Kidney glomerular epithelial cell (primary cell): ENCODE data around the gene GFAP.
A peak's percentile ranks its signal among the peaks of the same experiment; 100 is the strongest.

ENCODE experiments used
- DNase-seq: peaks from one replicate; lab custom pipeline; 2025; lab: John Stamatoyannopoulos, UW

The GFAP gene

DNA sequence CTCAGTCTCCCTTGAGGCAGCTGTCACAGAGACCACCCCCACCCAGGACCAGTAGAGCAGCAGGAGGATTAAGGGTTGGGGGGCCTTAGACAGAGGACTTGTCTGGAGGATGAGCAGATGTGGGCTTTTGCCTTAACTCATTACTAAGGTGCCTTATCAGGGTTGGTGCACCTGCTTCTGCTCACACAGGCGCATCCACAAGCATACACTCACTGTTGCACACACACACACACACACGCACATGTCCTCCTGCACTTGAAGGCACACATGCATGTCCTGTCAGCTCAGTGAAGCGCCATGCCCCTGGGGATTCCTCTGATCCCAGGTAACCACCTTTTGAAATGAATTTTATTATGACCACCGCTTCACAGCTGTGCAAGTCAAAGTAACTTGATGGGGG, 1.2 kb downstream of the GFAP start:
- DNase-seq, result no peak

DNA sequence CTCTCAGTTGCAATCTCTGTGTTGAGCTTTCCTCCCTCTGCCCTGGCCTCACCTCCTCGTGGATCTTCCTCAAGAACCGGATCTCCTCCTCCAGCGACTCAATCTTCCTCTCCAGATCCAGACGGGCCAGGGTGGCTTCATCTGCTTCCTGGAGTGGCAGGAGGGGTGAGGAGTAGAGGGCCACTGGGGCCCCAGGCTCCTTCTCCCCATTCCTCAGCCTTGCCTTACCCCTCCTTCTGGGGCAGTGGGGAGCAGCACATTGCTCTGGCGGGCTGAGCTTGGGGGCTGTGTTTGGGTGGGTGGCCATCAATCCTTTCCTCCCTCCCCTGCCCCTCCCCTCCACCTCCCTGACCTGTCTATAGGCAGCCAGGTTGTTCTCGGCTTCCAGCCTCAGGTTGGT, 1.6 kb downstream of the GFAP start:
- no peak for DNase-seq

DNA sequence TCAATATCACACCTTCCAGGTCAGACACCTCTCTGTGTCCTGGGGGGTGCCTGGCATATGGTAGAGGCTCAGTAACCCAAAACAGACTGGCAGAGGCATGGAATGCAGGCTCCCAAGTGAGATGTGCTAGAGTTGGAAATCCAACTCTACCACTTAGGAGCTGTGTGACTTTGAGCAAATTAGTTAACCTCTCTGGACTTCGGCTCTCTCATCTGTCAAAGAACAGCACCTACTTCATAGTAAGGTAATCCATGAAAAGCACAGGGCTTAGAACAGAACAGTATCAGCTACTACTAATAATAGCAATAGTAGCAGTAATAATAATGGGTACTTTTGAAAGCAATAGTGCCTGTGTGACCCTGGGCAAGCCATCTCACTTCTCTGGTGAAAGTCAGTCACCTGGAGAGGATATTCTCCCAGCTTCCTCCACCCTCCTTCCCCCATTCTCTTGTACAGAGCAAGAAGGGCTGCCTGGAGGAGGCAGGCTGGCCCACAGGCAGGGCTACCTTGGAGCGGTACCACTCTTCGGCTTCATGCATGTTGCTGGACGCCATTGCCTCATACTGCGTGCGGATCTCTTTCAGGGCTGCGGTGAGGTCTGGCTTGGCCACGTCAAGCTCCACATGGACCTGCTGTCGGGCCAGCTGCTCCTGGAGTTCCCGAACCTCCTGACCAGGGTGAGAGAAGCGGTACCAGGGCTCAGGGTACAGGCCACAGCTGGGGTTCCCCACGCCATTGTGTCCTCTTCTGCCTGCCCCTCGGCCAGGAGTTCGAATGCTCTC, 2.3 kb downstream of the GFAP start:
- DNase-seq, result no peak

DNA sequence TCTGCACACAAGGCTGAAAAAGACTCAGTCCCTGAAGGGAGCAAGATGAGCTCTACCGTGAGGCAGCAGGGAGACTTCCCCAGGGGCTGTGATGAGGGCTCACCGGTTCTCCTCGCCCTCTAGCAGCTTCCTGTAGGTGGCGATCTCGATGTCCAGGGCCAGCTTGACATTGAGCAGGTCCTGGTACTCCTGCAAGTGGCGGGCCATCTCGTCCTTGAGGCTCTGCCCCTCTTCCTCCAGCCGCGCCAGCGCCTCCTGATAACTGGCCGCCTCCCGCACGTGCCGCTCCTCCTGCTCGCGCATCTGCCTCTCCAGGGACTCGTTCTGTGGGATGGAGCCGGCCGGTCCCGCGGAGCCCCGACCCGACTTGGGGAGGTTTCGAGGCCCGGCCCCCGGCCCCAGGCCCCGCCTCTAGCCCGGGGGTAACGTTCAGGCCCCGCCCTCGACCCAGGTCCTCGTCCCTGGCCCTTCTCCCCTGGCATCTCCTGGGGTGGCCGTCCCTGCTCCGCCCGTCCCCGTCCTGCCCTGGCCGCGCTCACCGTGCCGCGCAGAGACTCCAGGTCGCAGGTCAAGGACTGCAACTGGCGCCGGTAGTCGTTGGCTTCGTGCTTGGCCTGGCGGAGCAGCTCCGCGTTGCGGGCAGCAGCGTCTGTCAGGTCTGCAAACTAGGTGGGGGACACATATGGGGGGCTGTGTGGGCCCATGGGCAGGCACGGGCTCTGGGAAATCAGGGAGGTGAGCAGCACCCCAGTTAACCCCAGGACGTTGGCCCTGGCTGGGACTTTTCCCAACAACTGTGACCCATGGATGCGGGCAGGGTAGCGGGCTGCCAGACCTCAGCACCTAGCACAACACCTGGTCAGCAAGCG, 3.9 kb downstream of the GFAP start:
- DNase-seq, result peak; percentile 37

DNA sequence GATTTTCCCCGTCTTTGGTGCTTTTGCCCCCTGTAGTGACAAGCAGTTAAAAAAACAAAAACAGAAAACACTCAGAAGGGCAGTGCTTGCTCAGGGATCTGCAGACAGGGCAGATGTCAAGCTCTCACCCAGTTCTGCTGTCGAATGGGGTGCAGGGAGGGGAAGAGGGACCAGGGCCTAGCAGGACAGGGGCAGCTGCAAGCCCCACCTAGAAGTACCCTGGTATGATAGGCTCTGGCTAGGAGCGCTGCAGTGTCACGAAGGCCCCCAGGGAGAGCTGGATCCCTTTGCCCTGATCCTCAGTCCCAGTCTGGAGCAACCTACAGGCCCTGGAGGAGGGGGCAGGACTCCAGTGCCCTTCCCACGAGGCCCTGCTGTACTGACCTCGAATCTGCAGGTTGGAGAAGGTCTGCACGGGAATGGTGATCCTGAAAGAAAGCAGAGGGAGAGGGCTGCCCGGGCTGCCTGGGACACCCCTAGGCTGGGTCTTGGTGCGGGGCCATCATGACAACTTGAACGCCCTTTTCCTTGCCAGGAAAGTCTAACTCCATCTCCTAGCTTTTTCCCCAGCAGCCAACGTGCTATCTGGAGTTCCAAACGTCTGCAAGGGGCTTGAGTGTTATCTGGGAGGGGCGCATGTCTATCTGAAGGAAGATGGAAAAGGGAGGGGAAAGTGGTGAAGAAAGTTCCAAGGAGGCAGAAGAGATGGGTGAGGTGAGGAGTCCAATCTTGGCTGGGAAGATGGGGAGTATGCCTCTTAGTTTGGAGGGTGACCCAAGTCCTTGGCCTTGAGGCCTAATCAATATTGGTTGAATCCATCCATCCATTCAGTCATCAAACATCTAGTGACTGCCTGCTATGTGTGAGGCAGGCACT, 4.8 kb downstream of the GFAP start:
- DNase-seq, result no peak

DNA sequence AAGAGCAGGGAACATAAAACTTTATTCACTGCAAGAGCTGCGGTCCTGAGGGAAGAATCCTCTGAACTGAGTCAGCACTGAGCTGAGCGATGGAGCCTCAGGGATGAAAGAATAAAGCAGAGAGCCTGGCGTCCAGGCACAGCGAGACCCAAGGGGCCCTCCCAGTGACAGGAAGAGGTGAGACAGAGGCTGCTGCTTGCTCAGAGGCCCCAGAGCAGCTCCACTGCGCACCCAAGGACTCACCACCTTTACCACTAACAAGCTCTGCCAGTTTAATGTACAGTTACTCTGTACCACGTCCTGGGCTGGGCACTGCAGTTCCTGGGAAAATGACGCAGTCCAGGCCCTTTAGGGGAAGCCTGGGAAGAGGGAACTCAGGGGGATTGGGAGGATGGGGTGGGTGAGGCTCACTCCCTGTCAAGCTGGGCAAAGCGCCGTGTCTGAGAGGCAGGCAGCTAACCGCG, 5.6 kb downstream of the GFAP start:
- DNase-seq, result peak; percentile 24

DNA sequence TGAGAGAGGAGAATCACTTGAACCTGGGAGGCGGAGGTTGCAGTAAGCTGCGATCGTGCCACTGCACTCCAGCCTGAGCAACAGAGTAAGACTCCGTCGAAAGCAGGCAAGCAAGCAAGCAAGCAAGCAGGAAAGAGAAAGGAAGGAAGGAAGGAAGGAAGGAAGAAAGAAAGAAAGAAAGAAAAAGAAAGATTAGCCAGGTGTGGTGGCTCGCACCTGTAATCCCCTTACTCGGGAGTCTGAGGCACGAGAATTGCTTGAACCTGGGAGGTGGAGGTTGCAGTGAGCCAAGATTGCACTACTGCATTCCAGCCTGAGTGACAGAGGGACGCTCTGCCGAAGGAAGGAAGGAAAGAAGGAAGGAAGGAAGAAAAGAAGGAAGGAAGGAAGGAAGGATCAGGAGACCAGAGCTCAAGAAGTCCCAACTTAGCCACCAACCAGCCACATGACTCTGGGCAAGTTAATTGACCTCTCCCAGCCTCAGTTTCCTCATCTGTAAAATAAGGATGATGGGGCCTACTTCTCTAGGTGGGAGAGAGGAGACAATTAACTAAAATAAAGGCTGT, 6.5 kb downstream of the GFAP start:
- DNase-seq, result no peak

DNA sequence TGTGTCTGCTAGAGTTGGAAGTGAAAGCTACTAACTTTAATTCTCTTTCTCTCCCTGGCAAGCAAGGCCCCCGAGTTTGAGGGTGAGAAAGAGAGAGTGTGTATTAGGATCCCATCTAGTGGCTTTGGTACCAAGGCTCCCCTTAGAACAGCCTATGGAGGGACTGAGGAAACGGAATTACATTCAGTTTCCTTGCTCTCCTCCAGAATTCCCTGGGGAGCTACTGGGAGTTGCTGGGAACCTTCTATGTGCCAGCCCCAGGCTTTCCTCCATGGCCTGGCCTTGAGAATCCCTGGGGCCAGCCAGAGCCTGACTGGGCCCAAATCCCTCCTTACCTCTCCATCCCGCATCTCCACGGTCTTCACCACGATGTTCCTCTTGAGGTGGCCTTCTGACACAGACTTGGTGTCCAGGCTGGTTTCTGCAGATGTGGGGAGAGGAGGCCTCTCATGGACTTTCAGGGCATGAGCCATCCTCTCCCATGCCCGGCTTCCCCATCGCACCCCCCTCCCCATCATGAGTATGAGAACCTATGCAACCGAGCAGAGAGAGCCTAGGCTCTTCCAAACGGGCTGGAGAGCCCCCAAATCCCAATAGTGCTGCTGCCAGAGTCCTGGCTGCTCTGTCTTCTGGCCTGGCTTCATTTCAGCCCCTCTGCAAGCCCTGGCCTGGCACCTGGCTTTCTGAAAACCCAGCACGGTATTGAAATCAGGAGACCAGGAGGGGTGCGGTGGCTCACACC, 7.4 kb downstream of the GFAP start:
- no peak for DNase-seq

DNA sequence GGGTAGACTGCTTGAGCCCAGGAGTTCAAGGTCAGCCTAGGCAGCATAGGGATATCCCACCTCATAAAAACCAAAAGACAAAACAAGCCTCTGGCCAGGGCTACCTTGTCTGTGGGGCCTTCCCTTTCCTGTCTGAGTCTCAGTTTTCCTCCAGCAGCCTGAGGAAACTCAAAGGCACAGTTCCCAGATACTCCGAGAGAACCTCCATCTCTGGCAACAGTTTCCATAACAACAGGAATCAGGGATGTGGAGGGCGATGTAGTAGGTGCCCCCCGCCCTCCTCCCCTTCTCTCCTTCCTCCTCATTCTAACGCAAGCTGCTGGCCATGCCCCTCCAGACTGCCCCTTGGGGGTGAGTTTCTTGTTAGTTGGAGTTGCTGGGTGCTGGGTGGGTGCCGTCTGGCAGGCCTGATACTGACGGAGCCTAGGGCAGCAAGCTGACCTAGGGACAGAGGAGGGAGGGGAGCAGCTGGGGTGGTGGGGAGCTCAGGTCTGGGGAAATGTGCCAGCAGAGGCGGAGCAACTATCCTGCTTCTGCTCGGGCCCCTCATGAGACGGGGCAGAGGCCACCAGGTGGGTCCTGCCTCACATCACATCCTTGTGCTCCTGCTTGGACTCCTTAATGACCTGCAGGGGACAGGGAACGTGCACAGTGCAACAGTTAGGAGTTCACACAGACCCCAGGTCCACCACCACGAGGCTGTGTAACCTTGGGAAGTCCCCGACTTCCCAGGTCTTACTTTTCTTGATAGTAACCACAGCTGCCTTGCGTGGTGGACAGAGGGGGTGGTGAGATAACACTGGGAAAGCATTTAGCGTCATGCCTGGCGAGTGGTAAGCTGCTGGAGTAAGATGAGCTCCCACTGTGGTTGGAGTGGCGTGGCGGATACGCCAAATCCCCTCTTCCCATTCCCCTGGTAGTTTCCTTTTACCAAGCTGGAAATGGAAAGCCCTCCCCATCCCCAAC, 8.3 kb downstream of the GFAP start:
- no peak for DNase-seq

DNA sequence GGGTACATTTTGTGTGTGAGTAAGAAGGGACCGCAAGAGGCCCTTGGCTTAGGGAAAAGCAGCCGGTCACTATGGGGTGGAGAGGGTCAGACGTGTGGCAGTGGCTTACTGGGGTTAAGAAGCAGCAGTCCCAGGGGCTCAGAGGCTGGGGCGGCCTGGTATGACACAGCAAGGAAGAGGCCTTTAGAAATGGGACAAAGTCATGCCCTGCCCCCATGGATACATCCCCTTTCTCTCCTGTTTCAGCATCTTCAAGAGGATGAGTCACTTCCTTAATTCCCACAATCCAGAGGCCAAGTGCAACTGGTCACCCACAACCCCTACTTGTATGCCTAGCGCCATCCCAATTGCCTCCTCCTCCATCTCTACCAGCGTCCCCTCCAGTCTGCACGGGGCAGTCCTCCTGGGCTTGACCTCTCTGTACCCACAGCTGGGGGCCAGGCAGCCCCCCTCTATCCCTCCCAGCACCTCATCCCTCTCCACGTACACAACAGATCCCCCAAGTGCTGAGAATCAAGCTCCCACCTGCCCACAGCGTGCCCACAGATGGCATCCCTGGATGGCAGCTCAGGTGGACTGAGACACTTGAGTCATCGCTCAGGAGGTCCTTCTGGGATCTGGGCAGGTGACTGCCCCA, 9.2 kb downstream of the GFAP start:
- DNase-seq, result peak; percentile 17

DNA sequence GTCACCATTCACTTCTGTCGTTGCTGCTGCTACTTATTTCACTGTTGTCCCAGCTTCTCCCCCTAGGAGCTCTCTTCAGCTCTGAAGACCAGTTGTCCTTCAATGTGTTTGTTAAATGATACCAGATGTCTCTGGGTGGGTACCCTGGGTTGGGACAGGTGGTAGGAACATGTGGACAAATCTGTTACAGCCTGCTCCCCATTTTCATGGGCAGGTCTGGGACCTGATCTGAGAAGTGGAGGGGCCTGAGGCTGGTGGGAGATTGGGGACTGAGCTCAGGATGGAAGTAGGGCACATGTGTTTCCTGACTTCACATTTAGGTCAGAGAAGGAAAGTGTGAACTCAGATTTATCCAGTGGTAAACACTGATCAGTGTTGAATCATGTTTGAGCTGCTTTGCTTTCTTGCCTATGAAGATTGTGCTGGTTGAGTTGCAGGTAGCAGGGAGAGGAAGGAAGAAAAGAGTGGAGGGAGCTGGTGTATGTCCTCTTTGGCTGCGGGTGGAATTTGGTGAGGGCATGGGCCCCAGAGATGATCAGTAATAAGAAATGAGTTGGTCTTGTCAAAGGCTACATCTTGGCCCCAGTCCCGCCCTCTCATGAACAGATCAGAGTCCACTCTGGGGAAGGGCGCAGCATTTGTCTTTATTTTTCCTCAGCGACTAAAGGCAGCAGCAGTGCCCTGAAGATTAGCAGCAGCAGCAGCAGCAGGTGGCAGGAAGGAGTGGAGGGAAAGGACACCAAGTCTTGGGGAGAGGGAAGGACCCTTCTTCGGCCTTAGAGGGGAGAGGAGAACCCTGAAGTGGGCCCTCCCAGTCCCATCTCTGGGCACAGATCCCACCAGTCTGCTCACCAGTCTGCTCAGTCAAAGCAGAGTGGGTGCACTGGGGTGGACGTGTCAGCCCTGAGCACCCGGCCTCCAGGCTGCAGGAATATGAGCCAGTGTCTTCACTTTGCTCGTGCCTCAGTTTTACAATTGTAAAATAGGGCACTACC, 10.0 kb downstream of the GFAP start:
- no peak for DNase-seq

DNA sequence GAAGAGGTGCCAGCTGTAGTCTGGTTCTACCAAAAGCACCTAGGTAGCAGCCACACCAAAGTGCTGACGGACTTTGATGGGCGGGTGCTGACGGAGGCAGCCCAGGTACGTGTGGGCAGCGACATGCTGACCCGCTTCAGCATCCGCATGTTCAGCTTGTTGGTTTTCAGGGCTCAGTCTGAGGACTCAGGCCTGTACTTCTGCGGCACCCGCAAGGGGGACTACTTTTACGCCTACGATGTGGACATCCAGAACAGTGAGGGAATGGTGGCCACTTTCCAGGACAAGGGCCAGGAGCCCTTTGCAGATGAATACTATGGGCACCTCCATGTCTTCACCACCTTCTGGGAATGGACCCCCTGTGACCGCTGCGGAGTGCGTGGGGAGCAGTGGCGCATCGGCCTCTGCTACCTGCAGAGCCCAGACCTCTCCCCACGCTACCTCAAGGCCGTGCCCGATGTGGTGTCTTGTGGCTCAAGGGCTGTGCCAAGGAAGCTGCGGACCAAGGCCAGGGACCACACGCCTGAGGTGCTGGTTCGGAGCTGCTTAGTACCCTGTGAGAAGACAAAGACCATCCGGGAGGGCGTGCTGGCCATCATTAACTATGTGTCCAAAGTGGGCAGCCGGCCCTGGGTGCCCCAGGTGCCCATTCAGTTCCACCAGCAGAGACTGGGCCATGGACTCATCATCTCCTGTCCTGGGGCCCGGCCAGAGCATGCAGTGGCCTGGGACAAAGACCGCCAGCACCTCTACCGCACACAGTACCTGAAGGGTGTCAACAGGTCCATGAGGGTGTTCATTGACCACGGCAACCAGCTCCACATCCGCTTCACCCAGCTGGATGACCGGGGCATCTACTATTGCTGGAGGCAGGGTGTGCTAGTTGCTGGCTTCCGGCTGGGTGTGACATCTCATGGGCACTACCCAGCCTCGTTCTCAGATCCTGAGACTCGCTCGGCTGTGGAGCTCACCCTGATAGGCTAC, 11.0 kb downstream of the GFAP start:
- DNase-seq, result no peak

DNA sequence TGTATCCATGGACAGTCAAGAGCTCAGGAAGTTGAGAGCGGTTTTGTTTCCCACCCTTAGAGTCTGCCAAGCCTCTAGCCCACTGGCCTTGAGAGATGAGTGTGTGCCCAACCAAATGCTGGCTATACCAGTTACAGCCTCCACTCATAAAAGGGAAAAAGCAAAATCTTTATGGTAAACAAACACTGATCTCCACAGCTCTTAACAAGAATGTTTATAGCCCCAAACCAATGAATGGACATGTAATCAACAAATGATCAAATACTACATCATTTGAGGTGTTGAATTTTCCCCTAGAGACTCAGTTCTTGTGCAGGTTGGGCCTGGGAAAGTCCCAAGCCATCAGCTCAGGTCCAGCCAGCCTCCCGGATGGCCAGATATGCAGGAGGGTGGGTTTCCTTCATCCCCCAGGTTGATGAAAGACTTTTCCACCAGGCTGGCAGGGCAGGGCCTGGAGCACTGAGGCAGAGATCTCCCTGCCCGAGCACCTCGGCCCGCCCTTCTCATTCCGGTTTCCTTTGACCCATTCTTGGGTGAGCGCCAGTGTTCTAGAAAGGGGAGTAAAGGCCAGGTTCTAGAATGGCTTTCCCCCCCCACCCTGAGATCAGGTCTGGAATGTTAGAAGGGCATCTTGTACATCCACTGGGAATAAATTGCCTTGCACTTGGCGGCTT, 12.2 kb downstream of the GFAP start:
- DNase-seq, result no peak

DNA sequence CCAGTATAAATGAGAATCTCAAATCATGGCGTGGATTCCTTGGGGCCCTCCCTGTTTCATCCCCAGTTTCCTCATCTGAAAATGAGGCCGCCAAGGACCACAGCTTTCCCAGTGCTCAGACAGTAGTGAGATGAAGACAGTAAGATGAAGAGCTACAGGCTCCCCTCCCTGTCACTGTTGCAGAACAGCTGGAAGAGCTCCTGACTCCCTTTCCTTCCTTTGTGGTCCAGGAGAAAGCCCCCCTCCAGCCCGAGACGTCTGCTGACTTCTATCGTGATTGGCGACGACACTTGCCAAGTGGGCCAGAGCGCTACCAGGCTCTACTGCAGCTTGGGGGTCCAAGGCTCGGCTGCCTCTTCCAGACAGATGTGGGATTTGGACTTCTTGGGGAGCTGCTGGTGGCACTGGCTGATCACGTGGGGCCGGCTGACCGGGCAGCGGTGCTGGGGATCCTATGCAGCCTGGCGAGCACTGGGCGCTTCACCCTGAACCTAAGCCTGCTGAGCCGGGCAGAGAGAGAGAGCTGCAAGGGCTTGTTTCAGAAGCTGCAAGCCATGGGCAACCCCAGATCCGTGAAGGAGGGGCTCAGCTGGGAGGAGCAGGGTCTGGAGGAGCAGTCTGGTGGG, 13.1 kb downstream of the GFAP start:
- DNase-seq, result no peak

DNA sequence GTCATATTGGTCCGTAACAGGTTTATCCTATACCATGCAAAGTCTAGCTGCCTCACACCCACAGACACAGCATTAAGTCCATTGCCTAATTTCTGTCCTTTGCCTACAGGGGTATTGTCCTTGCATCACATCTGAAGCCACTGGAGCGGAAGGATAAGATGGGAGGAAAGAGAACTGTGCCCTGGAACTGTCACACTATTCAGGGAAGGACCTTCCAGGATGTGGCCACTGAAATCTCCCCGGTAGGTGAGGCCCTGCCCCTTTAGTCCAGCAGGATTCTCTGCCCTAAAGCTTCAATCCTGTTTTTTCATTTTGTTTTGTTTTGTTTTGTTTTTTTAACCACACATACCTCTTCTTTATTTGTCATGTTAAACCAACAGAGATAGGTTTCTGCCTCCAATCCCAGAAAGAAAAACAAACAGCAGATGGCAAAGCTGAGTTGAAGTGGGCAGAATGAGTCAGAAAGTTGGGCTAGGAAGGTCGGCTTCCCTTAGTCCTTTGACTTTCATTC, 13.8 kb downstream of the GFAP start:
- peak; percentile 56 for DNase-seq

DNA sequence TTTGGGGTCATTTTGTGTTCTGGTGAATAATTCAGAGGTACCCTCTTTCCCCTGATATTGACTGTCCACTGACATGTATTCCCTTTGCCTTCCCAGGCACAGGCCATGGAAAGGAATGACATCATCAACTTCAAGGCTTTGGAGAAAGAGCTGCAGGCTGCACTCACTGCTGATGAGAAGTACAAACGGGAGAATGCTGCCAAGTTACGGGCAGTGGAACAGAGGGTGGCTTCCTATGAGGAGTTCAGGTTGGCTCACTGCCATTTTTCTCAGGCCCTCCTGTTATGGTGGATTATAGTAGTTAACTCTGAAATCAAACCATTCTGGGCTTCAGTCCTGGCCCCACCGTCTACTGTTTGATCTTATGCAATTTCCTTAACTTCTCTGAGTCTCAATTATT, 14.4 kb downstream of the GFAP start:
- DNase-seq, result peak; percentile 22
